ENCODE data around the gene BARHL1. TPM values are rescaled to one million over a fixed set of nuclear protein-coding genes. Genes with fewer than 3 reads are reported as not detected.
"Not testable (repeated sequence)": the region's sequence is repeated elsewhere in the genome, so short reads cannot be mapped to it uniquely, and the experiment has no call there.

Gene BARHL1
- total and polyA plus RNA-seq, 3 experiments from 2014 or later, result not detected

DNA sequence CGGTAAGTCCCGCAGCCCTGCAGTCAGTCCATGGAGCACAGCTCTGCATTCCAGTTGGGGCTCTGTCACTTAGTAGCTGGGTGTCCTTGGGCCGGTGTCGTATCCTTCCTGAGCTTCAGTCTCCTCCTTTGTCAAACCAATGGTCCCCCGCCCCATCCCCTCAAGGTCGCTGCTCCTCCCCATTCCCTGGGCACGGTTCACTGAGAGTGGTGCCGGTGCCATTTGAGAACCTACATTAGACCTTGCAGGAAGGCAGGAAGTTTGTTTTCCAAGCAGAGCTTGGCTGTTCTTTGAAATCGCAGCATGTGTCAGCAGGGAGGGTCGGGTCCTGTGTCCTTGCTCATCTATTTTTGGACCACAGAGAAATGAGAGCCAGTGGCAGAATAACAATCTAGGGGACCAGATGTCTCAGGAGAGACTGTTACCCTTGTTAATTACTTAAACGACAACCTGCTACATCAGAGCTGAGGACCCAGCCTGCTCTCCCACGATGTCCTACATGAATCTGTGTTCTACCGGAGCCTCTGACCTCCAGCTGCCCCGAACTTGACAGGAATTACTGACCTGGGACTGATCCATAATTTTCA, 21.7 kb upstream of the BARHL1 start:
- no peak overlapping the region for H3K27ac Mint-ChIP-seq
- no peaks in the 10 kb centered on the region for H3K4me1 Mint-ChIP-seq
- no peak overlapping the region for H3K27ac ChIP-seq (ENCODE audit: low read depth, low read length)
- ChIA-PET CTCF (interaction anchor here (0.6 kb wide), 1 partner anchor 11 kb away, joined by 5 read pairs; no protein-coding TSS in a partner anchor), POLR2A (no interaction called here)
- no peak overlapping the region for H3K4me3 ChIP-seq (ENCODE audit: low read length)
- DNase-seq, result no peak
- H3K36me3 Mint-ChIP-seq, result peaks cover 0 to 4% (median 0%) of the 10 kb centered on the region in 3 donors
- H3K9me3 ChIP-seq (ENCODE audit: low read length), result no peaks in the 10 kb centered on the region
- peaks cover 13 to 50% of the 10 kb centered on the region in 2 donors for H3K27me3 Mint-ChIP-seq
- no peaks in the 10 kb centered on the region for H3K4me1 ChIP-seq (ENCODE audit: insufficient read depth, low read length)
- H3K27me3 ChIP-seq (ENCODE audit: insufficient read depth, low read length, poor library complexity, severe bottlenecking), result no peaks in the 10 kb centered on the region
- H3K9me3 Mint-ChIP-seq, result peaks cover 3 to 9% (median 5%) of the 10 kb centered on the region in 5 donors
- no peak overlapping the region for H3K4me3 Mint-ChIP-seq
- no peaks in the 10 kb centered on the region for H3K36me3 ChIP-seq (ENCODE audit: insufficient read depth, low read length)

DNA sequence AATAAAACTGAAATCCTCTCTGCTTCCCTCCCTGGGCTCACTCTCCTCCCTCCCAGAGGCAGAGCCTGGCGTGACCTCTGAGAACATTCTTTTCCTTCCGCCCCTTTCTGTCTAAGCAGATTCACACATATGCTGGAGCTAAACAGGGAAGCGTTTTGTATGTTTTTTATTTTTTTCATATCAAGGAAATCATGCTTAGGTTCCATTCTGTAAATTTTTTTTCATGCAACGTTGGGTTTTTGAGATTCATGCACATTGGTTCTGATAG, 20.2 kb upstream of the BARHL1 start:
- POLR2A ChIA-PET, result no interaction called here
- Mint-ChIP-seq H3K27me3 (peaks cover 13 to 44% of the 10 kb centered on the region in 2 donors), H3K4me3 (no peak overlapping the region), H3K9me3 (peaks cover 3 to 9% (median 5%) of the 10 kb centered on the region in 5 donors), H3K36me3 (peaks cover 0 to 4% (median 0%) of the 10 kb centered on the region in 3 donors), H3K27ac (no peak overlapping the region), H3K4me1 (no peaks in the 10 kb centered on the region)
- CTCF ChIA-PET, result no interaction called here
- no peak for DNase-seq
- Histone ChIP-seq H3K9me3 (ENCODE audit: low read length) (no peaks in the 10 kb centered on the region), H3K36me3 (ENCODE audit: insufficient read depth, low read length) (no peaks in the 10 kb centered on the region), H3K4me3 (ENCODE audit: low read length) (no peak overlapping the region), H3K27ac (ENCODE audit: low read depth, low read length) (no peak overlapping the region), H3K4me1 (ENCODE audit: insufficient read depth, low read length) (no peaks in the 10 kb centered on the region), H3K27me3 (ENCODE audit: insufficient read depth, low read length, poor library complexity, severe bottlenecking) (no peaks in the 10 kb centered on the region)

DNA sequence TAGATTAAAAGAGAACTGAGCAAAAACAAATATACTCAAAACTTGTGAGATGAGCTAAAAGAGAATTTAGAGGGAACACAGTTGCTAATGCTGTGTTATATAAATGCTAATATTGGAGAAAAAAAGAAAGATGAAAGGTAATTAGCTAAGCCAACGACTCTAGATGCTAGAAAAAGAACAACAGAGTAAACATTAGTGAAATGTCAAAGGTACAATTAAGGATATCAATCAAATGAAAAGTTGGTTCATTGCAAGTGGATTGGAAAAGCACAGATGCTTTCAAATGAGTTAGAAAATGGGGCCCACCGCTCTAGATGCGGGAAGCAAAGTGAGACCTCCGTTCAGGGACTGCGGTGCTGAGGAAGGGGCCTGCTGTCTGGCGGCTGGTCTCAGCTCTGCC, 17.9 kb upstream of the BARHL1 start:
- Histone ChIP-seq H3K36me3 (ENCODE audit: insufficient read depth, low read length) (no peaks in the 10 kb centered on the region), H3K4me3 (ENCODE audit: low read length) (no peak overlapping the region), H3K4me1 (ENCODE audit: insufficient read depth, low read length) (no peaks in the 10 kb centered on the region), H3K9me3 (ENCODE audit: low read length) (no peaks in the 10 kb centered on the region), H3K27ac (ENCODE audit: low read depth, low read length) (no peak overlapping the region), H3K27me3 (ENCODE audit: insufficient read depth, low read length, poor library complexity, severe bottlenecking) (no peaks in the 10 kb centered on the region)
- Mint-ChIP-seq H3K9me3 (peaks cover 0 to 3% (median 1%) of the 10 kb centered on the region in 5 donors), H3K4me3 (no peak overlapping the region), H3K27ac (no peak overlapping the region), H3K4me1 (no peaks in the 10 kb centered on the region), H3K27me3 (peaks cover 8 to 38% of the 10 kb centered on the region in 2 donors), H3K36me3 (peaks cover 0 to 2% (median 0%) of the 10 kb centered on the region in 3 donors)
- no peak for DNase-seq
- ChIA-PET POLR2A (no interaction called here), CTCF (no interaction called here)

DNA sequence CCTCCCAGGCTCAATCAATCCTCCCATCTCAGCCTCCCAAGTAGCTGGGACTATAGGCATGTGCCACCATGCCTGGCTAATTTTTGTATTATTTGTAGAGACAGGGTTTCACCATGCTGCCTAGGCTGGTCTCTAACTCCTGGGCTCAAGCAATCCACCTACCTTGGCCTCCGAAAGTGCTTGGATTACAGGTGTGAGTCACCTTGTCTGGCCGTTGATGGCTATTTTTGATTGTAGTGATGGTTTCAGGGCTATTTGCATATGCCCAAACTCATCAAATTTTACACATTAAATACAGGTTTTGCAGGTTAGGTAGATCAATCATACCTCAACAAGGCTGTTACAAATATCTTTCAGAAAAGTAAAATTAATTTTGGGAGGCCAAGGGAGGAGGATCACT, 13.6 kb upstream of the BARHL1 start:
- H3K27ac Mint-ChIP-seq; CTCF ChIA-PET; H3K4me3 ChIP-seq (ENCODE audit: low read length); H3K9me3 Mint-ChIP-seq; H3K9me3 ChIP-seq (ENCODE audit: low read length); H3K4me1 Mint-ChIP-seq; DNase-seq; H3K4me1 ChIP-seq (ENCODE audit: insufficient read depth, low read length); H3K27me3 ChIP-seq (ENCODE audit: insufficient read depth, low read length, poor library complexity, severe bottlenecking); H3K4me3 Mint-ChIP-seq; H3K36me3 ChIP-seq (ENCODE audit: insufficient read depth, low read length); H3K36me3 Mint-ChIP-seq; POLR2A ChIA-PET; H3K27ac ChIP-seq (ENCODE audit: low read depth, low read length): not testable (repeated sequence)
- peaks cover 2 to 34% of the 10 kb centered on the region in 2 donors for H3K27me3 Mint-ChIP-seq

DNA sequence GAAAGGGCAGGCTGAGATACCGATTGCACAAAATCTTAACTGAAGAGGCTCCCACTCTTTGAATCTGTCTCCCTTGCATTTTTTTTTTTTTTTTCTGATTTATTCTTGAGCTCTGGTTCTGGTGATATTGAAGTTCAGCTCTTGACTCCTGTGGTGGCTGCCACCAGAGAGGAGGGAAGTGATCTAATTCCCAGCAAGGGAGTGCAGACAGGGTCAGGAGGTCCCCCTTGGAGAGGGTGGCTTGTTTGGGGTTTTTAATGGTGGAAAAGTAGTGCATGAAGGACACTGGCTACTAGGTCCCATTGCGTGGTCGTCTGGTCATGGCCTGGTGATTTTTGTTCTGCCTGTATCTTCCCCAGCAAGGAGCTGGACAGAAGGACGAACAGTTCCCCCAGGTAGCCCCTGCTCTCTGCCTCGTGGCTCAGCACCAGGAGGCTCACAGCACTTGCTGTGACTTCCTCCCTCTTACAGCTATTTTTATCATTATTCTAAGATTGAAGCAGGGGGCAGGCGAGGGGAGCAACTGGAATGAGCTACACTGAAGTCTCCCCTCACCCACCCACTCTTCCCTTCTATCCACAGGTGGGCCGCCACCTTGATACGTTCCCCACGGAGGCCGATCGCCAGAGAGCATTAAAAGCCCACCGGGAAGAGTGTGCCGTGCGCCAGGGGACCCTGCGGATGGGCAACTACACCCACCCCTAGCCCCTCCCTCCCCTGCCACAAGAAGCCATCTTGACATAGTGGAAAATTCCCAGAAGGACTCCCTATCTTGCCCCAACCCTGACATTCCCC, 10.4 kb upstream of the BARHL1 start:
- Histone ChIP-seq H3K36me3 (ENCODE audit: insufficient read depth, low read length) (no peaks in the 10 kb centered on the region), H3K4me1 (ENCODE audit: insufficient read depth, low read length) (no peaks in the 10 kb centered on the region), H3K27me3 (ENCODE audit: insufficient read depth, low read length, poor library complexity, severe bottlenecking) (peaks cover 9% of the 10 kb centered on the region), H3K27ac (ENCODE audit: low read depth, low read length) (no peak overlapping the region), H3K4me3 (ENCODE audit: low read length) (no peak overlapping the region), H3K9me3 (ENCODE audit: low read length) (no peaks in the 10 kb centered on the region)
- Mint-ChIP-seq H3K4me1 (peaks cover 0 to 1% (median 0%) of the 10 kb centered on the region in 3 donors), H3K9me3 (no peaks in the 10 kb centered on the region), H3K27ac (no peak overlapping the region), H3K4me3 (no peak overlapping the region), H3K36me3 (no peaks in the 10 kb centered on the region), H3K27me3 (peaks cover 26 to 47% of the 10 kb centered on the region in 2 donors)
- ChIA-PET POLR2A (no interaction called here), CTCF (interaction anchor here (0.7 kb wide), 1 partner anchor 8 kb away, joined by 3 read pairs; no protein-coding TSS in a partner anchor)
- DNase-seq, result no peak

DNA sequence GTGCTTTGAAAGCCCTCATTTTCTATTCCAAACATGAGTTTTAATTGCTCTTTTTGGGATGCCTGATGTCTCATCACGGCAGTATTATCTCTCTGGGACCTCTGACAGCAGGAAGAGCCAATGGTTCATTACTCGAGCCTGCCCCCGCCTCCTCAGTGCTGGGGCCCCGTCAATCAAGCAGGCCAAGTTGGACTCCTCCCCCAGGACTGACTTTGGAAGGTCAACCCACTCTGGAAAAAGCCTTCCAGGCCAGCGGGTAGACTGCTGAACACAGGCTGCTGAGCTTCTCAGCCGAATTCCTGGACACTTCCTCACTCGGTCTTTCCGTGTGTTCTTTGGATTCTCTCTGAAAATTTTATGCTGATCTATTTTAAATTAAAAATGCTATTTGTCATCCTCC, 9.5 kb upstream of the BARHL1 start:
- H3K4me1 ChIP-seq (ENCODE audit: insufficient read depth, low read length), result no peaks in the 10 kb centered on the region
- Mint-ChIP-seq H3K4me3 (no peak overlapping the region), H3K36me3 (no peaks in the 10 kb centered on the region), H3K27me3 (peaks cover 35 to 50% of the 10 kb centered on the region in 2 donors), H3K9me3 (no peaks in the 10 kb centered on the region), H3K4me1 (peaks cover 0 to 1% (median 0%) of the 10 kb centered on the region in 3 donors), H3K27ac (no peak overlapping the region)
- no peak overlapping the region for H3K4me3 ChIP-seq (ENCODE audit: low read length)
- H3K9me3 ChIP-seq (ENCODE audit: low read length), result no peaks in the 10 kb centered on the region
- DNase-seq, result no peak
- H3K36me3 ChIP-seq (ENCODE audit: insufficient read depth, low read length), result no peaks in the 10 kb centered on the region
- ChIA-PET CTCF (no interaction called here), POLR2A (no interaction called here)
- H3K27me3 ChIP-seq (ENCODE audit: insufficient read depth, low read length, poor library complexity, severe bottlenecking), result peaks cover 17% of the 10 kb centered on the region
- H3K27ac ChIP-seq (ENCODE audit: low read depth, low read length), result no peak overlapping the region

DNA sequence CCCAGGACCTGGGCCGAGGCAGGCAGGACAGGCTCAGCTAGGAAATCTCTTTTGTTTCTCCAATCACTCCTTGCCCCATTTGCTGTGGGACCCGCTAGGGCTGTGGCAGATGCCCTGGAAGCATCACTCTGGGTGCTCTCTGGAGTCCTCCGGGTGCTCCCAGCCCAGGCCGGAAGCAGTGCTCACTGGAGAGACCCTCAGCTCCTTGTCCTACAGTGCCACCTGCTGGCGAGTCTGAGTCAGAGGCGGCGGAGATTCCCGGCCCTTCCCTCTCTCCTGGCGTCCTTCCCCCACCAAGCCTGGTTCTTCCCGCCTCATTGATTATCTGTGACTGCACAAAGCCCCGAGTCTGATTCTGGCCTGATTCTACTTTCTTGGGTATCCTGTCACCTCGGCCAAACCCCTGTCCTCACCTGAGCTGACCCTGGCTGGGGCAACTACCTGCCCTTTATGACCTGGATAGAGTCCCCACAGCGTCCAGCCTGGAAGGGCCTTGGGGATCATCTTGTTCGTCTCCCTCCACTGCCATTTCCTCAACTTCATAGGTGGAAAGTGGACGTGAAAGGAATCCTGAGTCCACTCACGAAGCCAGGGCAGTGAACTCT, 7.3 kb upstream of the BARHL1 start:
- Histone ChIP-seq H3K4me1 (ENCODE audit: insufficient read depth, low read length) (no peaks in the 10 kb centered on the region), H3K9me3 (ENCODE audit: low read length) (no peaks in the 10 kb centered on the region), H3K36me3 (ENCODE audit: insufficient read depth, low read length) (no peaks in the 10 kb centered on the region), H3K4me3 (ENCODE audit: low read length) (no peak overlapping the region), H3K27ac (ENCODE audit: low read depth, low read length) (no peak overlapping the region), H3K27me3 (ENCODE audit: insufficient read depth, low read length, poor library complexity, severe bottlenecking) (peaks cover 35% of the 10 kb centered on the region)
- peaks cover 0 to 1% (median 0%) of the 10 kb centered on the region in 3 donors for H3K4me1 Mint-ChIP-seq
- ChIA-PET POLR2A (no interaction called here), CTCF (interaction anchor here (1.7 kb wide), 1 partner anchor 165 kb away, joined by 4 read pairs; the partner anchor contains the start of gene CFAP77)
- no peak overlapping the region for H3K4me3 Mint-ChIP-seq
- H3K9me3 Mint-ChIP-seq, result no peaks in the 10 kb centered on the region
- no peaks in the 10 kb centered on the region for H3K36me3 Mint-ChIP-seq
- peaks cover 52 to 66% of the 10 kb centered on the region in 2 donors for H3K27me3 Mint-ChIP-seq
- DNase-seq, result peak in 4 of 5 donors; percentile 27 to 60 (median 40)
- no peak overlapping the region for H3K27ac Mint-ChIP-seq

DNA sequence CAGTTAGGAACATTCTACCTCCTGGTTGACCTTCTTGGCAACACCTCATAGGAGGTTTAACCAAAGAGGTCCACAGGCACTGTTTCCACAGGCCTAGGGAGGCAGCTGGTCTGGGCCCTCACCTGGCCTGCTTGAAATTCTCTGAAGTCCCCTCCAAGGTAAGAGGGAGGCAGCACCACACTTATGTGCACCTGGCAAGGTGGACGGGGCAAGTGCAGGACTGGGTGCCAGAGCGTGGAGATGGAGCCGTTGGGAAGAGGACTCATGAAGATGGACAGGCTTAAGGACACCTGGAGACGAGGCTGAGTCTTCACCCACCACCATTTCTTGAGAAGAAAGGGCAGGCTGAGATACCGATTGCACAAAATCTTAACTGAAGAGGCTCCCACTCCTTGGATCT, 6.6 kb upstream of the BARHL1 start:
- Mint-ChIP-seq H3K4me3 (no peak overlapping the region), H3K27me3 (peaks cover 53 to 69% of the 10 kb centered on the region in 2 donors), H3K9me3 (no peaks in the 10 kb centered on the region), H3K36me3 (no peaks in the 10 kb centered on the region), H3K27ac (no peak overlapping the region), H3K4me1 (peaks cover 0 to 1% (median 0%) of the 10 kb centered on the region in 3 donors)
- Histone ChIP-seq H3K9me3 (ENCODE audit: low read length) (no peaks in the 10 kb centered on the region), H3K36me3 (ENCODE audit: insufficient read depth, low read length) (no peaks in the 10 kb centered on the region), H3K4me3 (ENCODE audit: low read length) (no peak overlapping the region), H3K27ac (ENCODE audit: low read depth, low read length) (no peak overlapping the region), H3K27me3 (ENCODE audit: insufficient read depth, low read length, poor library complexity, severe bottlenecking) (peaks cover 39% of the 10 kb centered on the region), H3K4me1 (ENCODE audit: insufficient read depth, low read length) (no peaks in the 10 kb centered on the region)
- POLR2A ChIA-PET, result no interaction called here
- CTCF ChIA-PET, result no interaction called here
- no peak for DNase-seq

All from CD8-positive, alpha-beta memory T cell (primary cell).